Measurements from ENCODE around the gene NCKAP5.

DNA sequence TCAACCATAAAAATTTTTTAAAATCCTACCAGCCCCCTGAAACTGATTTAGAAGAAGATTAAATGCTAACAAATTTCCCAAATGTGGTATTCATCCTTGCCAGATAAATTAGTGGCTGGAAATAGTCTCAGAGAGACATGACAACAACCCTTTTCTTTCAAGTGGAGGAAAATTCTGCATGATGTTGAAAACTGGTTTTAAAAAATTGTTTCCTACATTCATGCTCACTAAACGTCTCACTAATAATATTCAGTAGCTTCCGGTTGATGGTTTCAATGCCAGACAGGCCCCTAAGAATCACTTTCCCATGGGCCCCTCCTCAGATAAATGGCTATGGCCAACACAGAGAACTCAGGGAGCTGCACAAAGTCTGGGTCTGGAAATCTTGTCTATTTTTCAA is 43.2 kb downstream of the NCKAP5 start:
- no peak for TF ChIP-seq EZH2 (IDR thresholded peaks at IDR 0.05; ENCODE audit: borderline replicate concordance, low read depth, low read length, severe bottlenecking)
- TF ChIP-seq, protein P1, sequence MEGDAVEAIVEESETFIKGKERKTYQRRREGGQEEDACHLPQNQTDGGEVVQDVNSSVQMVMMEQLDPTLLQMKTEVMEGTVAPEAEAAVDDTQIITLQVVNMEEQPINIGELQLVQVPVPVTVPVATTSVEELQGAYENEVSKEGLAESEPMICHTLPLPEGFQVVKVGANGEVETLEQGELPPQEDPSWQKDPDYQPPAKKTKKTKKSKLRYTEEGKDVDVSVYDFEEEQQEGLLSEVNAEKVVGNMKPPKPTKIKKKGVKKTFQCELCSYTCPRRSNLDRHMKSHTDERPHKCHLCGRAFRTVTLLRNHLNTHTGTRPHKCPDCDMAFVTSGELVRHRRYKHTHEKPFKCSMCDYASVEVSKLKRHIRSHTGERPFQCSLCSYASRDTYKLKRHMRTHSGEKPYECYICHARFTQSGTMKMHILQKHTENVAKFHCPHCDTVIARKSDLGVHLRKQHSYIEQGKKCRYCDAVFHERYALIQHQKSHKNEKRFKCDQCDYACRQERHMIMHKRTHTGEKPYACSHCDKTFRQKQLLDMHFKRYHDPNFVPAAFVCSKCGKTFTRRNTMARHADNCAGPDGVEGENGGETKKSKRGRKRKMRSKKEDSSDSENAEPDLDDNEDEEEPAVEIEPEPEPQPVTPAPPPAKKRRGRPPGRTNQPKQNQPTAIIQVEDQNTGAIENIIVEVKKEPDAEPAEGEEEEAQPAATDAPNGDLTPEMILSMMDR (IDR thresholded peaks at IDR 0.05; ENCODE audit: borderline replicate concordance, extremely low read depth, low read length, poor library complexity, severe bottlenecking): no peak

Data from DND-41 (cell line).